GM12875 (cell line): ENCODE results near the gene GP1BA.

Source experiments
- H3K4me3 ChIP-seq: one replicate; pipeline ENCODE4 v1.5.1; 2011; ENCODE audit warnings: low read depth, low read length, control low read depth
- TF ChIP-seq, protein P1 (sequence below): IDR thresholded peaks from 2 replicates; pipeline ENCODE4 v1.5.1; 2011; ENCODE audit warnings: low read depth, mild to moderate bottlenecking, control low read depth, inconsistent platforms, low read length, moderate library complexity, borderline replicate concordance; ENCODE audit not compliant: insufficient read depth

The GP1BA gene

DNA sequence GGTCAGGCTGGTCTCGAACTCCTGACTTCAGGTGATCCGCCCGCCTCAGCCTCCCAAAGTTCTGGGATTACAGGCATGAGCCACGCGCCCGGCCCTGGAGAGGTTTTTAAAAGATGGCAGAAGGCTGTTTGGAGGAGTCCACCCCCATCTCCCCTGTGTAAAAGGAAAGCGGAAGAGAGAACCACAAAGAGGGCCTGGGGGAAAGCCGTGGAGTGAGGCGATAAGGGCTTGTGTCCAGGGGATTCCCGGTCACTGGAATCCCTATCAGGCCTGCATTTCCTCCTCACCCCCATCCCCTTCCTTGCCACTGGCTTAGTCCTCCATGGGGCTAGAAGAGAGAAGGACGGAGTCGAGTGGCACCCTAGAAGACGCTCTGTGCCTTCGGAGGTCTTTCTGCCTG lies at the start of gene GP1BA:
TSS of gene GP1BA (plus strand) at position 315 of the 400 bp plus-strand sequence. CDS start 328 bp downstream, outside the sequence.
- H3K4me3 ChIP-seq: no peak within 1 kb of the TSS
- TF ChIP-seq, protein P1, sequence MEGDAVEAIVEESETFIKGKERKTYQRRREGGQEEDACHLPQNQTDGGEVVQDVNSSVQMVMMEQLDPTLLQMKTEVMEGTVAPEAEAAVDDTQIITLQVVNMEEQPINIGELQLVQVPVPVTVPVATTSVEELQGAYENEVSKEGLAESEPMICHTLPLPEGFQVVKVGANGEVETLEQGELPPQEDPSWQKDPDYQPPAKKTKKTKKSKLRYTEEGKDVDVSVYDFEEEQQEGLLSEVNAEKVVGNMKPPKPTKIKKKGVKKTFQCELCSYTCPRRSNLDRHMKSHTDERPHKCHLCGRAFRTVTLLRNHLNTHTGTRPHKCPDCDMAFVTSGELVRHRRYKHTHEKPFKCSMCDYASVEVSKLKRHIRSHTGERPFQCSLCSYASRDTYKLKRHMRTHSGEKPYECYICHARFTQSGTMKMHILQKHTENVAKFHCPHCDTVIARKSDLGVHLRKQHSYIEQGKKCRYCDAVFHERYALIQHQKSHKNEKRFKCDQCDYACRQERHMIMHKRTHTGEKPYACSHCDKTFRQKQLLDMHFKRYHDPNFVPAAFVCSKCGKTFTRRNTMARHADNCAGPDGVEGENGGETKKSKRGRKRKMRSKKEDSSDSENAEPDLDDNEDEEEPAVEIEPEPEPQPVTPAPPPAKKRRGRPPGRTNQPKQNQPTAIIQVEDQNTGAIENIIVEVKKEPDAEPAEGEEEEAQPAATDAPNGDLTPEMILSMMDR: no peak

DNA sequence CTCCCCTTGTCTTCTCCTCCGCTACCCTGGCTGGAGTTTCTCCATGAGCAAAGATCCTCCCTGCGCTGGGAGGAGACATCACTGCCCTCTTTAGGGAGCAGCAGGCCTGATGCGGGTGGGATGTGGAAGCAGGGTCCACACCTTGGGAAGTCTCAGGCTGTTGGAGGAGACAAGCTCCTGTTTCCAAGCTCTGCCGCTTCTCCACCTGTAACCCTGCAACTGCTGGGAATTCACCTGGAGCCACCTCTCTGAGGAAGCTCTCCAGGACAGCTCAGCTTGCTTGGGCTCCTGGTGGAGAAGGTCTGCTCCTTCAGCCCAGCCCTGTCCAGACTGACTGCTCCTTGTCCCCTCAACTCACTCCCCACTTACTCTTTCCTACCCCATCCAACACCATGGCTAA lies 47.6 kb upstream of the GP1BA start:
- TF ChIP-seq, protein P1: no peak
- no peak overlapping the region for H3K4me3 ChIP-seq

DNA sequence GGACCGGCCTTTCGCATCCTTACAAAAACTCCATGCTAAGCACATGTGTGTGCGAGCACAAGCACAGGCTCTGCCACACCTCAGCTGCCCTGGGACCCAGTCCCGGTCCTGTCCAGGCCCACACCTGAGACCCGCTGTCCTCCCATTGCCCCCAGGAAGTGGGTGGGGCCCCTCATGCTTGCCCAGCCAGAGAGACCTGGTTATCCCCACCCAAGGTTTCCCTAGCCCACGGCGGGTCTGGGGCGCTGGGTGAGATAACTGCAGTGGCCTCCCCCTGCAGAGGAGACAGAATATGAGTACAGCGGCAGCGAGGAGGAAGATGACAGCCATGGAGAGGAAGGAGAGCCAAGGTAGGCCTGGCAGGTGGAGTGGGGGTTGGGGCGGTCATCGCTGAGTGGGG lies 45.2 kb upstream of the GP1BA start:
- no peak overlapping the region for H3K4me3 ChIP-seq

DNA sequence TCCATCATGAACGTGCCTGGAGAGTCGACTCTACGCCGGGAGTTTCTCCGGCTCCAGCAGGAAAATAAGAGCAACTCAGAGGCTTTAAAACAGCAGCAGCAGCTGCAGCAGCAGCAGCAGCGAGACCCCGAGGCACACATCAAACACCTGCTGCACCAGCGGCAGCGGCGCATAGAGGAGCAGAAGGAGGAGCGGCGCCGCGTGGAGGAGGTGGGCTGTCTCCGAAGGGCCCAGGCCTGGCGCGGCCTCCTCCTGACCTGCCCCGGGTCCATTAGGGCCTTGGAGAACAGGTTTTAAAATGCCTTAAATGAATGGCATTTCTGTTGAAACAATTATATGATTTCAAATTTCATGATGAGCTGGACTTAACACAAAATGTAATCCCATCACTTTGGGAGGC lies 44.5 kb upstream of the GP1BA start:
- TF ChIP-seq, protein P1: no peak
- H3K4me3 ChIP-seq: no peak overlapping the region

More for the DNA sequence above, 45.2 kb upstream of the GP1BA start:
- TF ChIP-seq, protein P1: no peak

DNA sequence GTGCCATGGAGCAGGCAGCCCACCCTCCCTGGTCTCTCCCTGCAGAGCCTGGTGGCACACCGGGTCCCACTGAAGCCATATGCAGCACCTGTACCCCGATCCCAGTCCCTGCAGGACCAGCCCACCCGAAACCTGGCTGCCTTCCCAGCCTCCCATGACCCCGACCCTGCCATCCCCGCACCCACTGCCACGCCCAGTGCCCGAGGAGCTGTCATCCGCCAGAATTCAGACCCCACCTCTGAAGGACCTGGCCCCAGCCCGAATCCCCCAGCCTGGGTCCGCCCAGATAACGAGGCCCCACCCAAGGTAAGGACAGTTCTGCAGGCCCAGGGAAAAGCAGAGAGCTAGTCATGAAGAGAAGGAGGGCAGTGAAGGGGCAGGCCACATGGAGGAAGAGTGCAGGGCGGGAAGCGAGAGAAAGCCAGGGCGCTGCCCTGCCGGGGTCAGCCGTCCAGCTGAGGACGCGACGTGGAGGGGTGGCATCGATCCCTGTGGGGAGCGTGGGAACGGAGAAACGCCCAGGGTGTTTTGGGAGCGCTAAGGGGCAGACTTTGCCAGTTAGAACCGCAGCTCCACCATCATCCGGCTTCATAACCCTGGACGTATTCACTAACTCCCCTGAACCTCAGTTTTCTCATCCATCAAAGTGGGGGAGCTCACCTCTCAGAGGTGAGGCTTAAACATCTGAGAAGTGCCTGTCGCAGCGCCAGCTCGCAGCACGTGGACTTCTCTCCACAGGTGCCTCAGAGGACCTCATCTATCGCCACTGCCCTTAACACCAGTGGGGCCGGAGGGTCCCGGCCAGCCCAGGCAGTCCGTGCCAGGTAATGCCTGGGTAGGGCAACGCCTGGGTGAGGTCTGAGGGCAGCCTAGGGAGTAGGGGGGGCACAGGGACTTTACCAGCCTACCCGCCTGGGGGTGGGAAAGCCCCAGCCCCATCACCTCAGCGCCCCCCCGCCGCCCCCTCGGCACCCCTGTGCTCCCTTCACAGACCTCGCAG lies 40.4 kb upstream of the GP1BA start:
- no peak overlapping the region for H3K4me3 ChIP-seq
- TF ChIP-seq, protein P1: no peak

DNA sequence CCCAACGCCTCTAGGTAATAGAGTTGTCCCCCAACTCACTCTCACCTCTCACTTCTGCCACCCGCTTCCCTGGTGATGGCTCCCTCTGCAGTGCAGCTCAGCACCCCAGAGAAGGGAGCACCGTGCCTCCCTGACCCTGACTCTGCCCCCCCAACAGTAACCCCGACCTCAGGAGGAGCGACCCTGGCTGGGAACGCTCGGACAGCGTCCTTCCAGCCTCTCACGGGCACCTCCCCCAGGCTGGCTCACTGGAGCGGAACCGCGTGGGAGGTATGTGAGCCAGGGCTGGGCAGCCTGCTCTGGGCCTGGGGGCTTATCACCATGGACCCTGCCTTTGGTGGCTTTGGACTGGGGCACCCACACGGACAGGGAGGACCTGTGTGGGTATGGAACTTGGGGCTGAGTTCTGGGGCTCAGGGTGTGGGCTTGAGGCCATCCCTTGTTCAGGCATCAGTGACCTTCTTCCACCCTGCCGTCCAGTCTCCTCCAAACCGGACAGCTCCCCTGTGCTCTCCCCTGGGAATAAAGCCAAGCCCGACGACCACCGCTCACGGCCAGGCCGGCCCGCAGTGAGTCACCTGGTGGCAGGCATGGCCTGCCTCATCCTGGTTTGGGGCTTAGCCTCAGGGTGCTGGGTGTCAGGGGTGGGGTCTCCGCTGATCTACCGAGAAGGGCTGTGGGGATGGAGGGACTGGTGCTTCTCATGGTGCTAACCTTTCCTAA lies 39.4 kb upstream of the GP1BA start:
- H3K4me3 ChIP-seq: no peak overlapping the region
- TF ChIP-seq, protein P1: no peak
